K562 (cell line): ENCODE measurements around the gene ANXA4. TPM values are rescaled to one million over a fixed set of nuclear protein-coding genes. Genes with fewer than 3 reads are reported as not detected.

Experiments used
- ARID1B ChIP-seq: fragments of 450-650 bp; IDR thresholded peaks from 2 replicates; pipeline ENCODE4 v1.6.1; 2016; ENCODE audit warnings: antibody characterized with exemption, mild to moderate bottlenecking, inconsistent platforms
- FOXJ2 ChIP-seq: fragments of 200-800 bp; sonication (Bioruptor generic); IDR thresholded peaks from 2 replicates; pipeline ENCODE4 v1.6.1; 2016; ENCODE audit warnings: missing genetic modification characterization, missing compliant biosample characterization
- JUN ChIP-seq, 2 experiments: sonication (generic) in 1 of 2; formaldehyde crosslinking in 1 of 2; IDR thresholded peaks; 2 replicates each; pipeline versions ENCODE4 v1.6.1 to v1.8.0; 2012 to 2022; ENCODE audit warnings: borderline replicate concordance in 2 of 2, mild to moderate bottlenecking in 2 of 2, improper control_type of control experiment in 1 of 2, low read depth in 1 of 2, low read length in 1 of 2, missing genetic modification reagents in 1 of 2
- L3MBTL2 ChIP-seq: fragments of 450-650 bp; IDR thresholded peaks from 2 replicates; pipeline ENCODE4 v1.6.1; 2016; ENCODE audit warnings: mild to moderate bottlenecking, moderate library complexity
- MAFF ChIP-seq: IDR thresholded peaks from 2 replicates; pipeline ENCODE4 v1.6.1; 2012; ENCODE audit warnings: low read length, improper control_type of control experiment
- POLR2AphosphoS5 ChIP-seq: IDR thresholded peaks from 2 replicates; pipeline ENCODE4 v1.6.1; 2011; ENCODE audit warnings: mild to moderate bottlenecking, low read depth, low read length, moderate library complexity; ENCODE audit not compliant: control insufficient read depth, insufficient read depth
- TEAD1 ChIP-seq, 2 experiments: fragments of 450-650 bp in 1 of 2; sonication (generic) in 1 of 2; formaldehyde crosslinking; IDR thresholded peaks; 2 replicates each; pipeline versions ENCODE4 v1.4.0 to v1.8.0; 2020 to 2022; ENCODE audit warnings: mild to moderate bottlenecking in 2 of 2, missing genetic modification reagents in 1 of 2
- ZNF197 ChIP-seq: fragments of 200-800 bp; sonication (Bioruptor generic); IDR thresholded peaks from 2 replicates; pipeline ENCODE4 v1.6.1; 2016; ENCODE audit warnings: low read depth, missing genetic modification characterization, missing compliant biosample characterization
- polyA plus RNA-seq, 8 experiments: library from polyadenylated mRNA; depleted of rRNA in 4 of 8; stranded (reverse) in 5 of 8; unstranded in 3 of 8; fragments of >200 nt; fragmentation: Nextera tagmentation in 2 of 8; fragmentation: Illumina TruSeq in 1 of 8; extraction: Ambion mirVana in 2 of 8; extraction: Trizol in 1 of 8; gene quantifications; 2 replicates each; pipeline versions ENCODE4 v1.2.1 to v1.2.3, GENCODE V29; 2011 to 2014; ENCODE audit warnings: inconsistent platforms in 1 of 8, missing spikeins in 1 of 8
- total RNA-seq, 7 experiments: library from RNA; depleted of rRNA in 6 of 7; stranded (reverse); fragments of >200 nt in 6 of 7; fragmentation: Illumina TruSeq in 2 of 7; extraction: Trizol in 2 of 7; gene quantifications; 2 replicates each; pipeline versions ENCODE4 v1.2.1 to v1.2.3, GENCODE V29; 2011 to 2021; ENCODE audit warnings: low replicate concordance in 1 of 7
- TF ChIP-seq, protein P1 (sequence below): fragments of 450-650 bp; IDR thresholded peaks from 2 replicates; pipeline ENCODE4 v1.6.1; 2016
- TF ChIP-seq, protein P2 (sequence below): fragments of 250-450 bp; sonication (Bioruptor Pico); IDR thresholded peaks from 2 replicates; pipeline ENCODE4 v1.4.0; 2020; ENCODE audit warnings: borderline replicate concordance
- TF ChIP-seq, protein P3 (sequence below): fragments of 450-650 bp; IDR thresholded peaks from 2 replicates; pipeline ENCODE4 v1.6.1; 2016; ENCODE audit warnings: mild to moderate bottlenecking, moderate library complexity

The ANXA4 gene
- total and polyA plus RNA-seq, 9 of the 15 experiments (the other 6 are each of a cell fraction or from before 2014, with no cell fraction given), result 3.4 to 13.6 (median 11.6) TPM

DNA sequence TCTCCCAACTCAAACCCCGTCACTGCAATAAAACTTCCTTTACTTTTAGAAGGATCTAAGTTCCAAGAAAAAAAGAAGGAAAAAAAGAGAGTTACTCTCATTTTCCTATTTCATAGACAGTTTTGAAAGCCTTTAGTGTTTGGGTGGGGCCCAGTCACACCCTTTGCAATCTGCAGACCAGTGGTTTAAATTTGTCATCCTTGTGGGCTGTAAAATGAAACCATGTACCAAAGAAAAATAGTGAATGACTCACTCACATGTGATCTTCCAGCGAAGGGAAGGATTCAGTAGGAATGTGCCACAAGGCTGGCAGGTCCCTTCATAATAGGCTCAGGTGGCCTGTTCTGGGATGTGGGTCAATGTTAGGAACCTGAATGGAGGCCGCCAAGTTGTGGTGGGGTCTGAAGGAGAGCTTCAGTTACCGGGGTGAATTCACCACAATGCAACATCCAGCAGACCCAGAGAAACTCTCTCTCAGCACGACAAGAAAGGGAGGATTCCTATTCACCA, 28.3 kb downstream of the ANXA4 start (continued):
- peak; percentile 95 for TF ChIP-seq JUN (IDR thresholded peaks at IDR 0.05; ENCODE audit: borderline replicate concordance, low read depth, low read length)
- no peak for TF ChIP-seq JUN (CRISPR knock-in tag; IDR thresholded peaks at IDR 0.05; ENCODE audit: borderline replicate concordance)
- 0 out of 2 replicates have a peak, but pooled peaks have one; percentile 15 for TF ChIP-seq FOXJ2 (tag)
- TF ChIP-seq TEAD1 (CRISPR knock-in tag; IDR thresholded peaks at IDR 0.05), result peak in 1 of 2 experiments; percentile 60; a peak in 1 of 4 replicates
- TF ChIP-seq L3MBTL2, result peak; percentile 81
- TF ChIP-seq, protein P1, sequence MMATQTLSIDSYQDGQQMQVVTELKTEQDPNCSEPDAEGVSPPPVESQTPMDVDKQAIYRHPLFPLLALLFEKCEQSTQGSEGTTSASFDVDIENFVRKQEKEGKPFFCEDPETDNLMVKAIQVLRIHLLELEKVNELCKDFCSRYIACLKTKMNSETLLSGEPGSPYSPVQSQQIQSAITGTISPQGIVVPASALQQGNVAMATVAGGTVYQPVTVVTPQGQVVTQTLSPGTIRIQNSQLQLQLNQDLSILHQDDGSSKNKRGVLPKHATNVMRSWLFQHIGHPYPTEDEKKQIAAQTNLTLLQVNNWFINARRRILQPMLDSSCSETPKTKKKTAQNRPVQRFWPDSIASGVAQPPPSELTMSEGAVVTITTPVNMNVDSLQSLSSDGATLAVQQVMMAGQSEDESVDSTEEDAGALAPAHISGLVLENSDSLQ, result peak; percentile 45; the same call in 1 of the 2 replicates
- no peak for TF ChIP-seq MAFF
- TF ChIP-seq ZNF197 (CRISPR knock-in tag), result no peak
- TF ChIP-seq ARID1B, result peak; percentile 79
- TF ChIP-seq, protein P2, sequence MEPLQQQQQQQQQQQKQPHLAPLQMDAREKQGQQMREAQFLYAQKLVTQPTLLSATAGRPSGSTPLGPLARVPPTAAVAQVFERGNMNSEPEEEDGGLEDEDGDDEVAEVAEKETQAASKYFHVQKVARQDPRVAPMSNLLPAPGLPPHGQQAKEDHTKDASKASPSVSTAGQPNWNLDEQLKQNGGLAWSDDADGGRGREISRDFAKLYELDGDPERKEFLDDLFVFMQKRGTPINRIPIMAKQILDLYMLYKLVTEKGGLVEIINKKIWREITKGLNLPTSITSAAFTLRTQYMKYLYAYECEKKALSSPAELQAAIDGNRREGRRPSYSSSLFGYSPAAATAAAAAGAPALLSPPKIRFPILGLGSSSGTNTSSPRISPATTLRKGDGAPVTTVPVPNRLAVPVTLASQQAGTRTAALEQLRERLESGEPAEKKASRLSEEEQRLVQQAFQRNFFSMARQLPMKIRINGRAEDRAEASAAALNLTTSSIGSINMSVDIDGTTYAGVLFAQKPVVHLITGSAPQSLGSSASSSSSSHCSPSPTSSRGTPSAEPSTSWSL (CRISPR knock-in tag), result no peak
- TF ChIP-seq, protein P3, sequence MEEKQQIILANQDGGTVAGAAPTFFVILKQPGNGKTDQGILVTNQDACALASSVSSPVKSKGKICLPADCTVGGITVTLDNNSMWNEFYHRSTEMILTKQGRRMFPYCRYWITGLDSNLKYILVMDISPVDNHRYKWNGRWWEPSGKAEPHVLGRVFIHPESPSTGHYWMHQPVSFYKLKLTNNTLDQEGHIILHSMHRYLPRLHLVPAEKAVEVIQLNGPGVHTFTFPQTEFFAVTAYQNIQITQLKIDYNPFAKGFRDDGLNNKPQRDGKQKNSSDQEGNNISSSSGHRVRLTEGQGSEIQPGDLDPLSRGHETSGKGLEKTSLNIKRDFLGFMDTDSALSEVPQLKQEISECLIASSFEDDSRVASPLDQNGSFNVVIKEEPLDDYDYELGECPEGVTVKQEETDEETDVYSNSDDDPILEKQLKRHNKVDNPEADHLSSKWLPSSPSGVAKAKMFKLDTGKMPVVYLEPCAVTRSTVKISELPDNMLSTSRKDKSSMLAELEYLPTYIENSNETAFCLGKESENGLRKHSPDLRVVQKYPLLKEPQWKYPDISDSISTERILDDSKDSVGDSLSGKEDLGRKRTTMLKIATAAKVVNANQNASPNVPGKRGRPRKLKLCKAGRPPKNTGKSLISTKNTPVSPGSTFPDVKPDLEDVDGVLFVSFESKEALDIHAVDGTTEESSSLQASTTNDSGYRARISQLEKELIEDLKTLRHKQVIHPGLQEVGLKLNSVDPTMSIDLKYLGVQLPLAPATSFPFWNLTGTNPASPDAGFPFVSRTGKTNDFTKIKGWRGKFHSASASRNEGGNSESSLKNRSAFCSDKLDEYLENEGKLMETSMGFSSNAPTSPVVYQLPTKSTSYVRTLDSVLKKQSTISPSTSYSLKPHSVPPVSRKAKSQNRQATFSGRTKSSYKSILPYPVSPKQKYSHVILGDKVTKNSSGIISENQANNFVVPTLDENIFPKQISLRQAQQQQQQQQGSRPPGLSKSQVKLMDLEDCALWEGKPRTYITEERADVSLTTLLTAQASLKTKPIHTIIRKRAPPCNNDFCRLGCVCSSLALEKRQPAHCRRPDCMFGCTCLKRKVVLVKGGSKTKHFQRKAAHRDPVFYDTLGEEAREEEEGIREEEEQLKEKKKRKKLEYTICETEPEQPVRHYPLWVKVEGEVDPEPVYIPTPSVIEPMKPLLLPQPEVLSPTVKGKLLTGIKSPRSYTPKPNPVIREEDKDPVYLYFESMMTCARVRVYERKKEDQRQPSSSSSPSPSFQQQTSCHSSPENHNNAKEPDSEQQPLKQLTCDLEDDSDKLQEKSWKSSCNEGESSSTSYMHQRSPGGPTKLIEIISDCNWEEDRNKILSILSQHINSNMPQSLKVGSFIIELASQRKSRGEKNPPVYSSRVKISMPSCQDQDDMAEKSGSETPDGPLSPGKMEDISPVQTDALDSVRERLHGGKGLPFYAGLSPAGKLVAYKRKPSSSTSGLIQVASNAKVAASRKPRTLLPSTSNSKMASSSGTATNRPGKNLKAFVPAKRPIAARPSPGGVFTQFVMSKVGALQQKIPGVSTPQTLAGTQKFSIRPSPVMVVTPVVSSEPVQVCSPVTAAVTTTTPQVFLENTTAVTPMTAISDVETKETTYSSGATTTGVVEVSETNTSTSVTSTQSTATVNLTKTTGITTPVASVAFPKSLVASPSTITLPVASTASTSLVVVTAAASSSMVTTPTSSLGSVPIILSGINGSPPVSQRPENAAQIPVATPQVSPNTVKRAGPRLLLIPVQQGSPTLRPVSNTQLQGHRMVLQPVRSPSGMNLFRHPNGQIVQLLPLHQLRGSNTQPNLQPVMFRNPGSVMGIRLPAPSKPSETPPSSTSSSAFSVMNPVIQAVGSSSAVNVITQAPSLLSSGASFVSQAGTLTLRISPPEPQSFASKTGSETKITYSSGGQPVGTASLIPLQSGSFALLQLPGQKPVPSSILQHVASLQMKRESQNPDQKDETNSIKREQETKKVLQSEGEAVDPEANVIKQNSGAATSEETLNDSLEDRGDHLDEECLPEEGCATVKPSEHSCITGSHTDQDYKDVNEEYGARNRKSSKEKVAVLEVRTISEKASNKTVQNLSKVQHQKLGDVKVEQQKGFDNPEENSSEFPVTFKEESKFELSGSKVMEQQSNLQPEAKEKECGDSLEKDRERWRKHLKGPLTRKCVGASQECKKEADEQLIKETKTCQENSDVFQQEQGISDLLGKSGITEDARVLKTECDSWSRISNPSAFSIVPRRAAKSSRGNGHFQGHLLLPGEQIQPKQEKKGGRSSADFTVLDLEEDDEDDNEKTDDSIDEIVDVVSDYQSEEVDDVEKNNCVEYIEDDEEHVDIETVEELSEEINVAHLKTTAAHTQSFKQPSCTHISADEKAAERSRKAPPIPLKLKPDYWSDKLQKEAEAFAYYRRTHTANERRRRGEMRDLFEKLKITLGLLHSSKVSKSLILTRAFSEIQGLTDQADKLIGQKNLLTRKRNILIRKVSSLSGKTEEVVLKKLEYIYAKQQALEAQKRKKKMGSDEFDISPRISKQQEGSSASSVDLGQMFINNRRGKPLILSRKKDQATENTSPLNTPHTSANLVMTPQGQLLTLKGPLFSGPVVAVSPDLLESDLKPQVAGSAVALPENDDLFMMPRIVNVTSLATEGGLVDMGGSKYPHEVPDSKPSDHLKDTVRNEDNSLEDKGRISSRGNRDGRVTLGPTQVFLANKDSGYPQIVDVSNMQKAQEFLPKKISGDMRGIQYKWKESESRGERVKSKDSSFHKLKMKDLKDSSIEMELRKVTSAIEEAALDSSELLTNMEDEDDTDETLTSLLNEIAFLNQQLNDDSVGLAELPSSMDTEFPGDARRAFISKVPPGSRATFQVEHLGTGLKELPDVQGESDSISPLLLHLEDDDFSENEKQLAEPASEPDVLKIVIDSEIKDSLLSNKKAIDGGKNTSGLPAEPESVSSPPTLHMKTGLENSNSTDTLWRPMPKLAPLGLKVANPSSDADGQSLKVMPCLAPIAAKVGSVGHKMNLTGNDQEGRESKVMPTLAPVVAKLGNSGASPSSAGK, result peak; percentile 56; the same call in 1 of the 2 replicates
- no peak for TF ChIP-seq POLR2AphosphoS5
